IMR-90 (cell line): ENCODE measurements around the gene ZNF579. TPM values are rescaled to one million over a fixed set of nuclear protein-coding genes. Genes with fewer than 3 reads are reported as not detected.

ENCODE experiments used
- ATAC-seq: fragments of 200-7000 bp; cut with Tn5 transposase; 2 replicates; pipeline ENCODE4 v1.9.1; 2020; ENCODE audit warnings: low read depth, mild to moderate bottlenecking, moderate library complexity
- BruUV-seq: library from RNA; stranded (reverse); fragments of 400-500 nt; replicated peaks from 2 replicates; lab custom pipeline; 2021; lab: Mats Ljungman, UMichigan
- CTCF ChIA-PET: fragments of 300-600 bp; formaldehyde crosslinking; extraction: SDS; loops from one replicate; lab custom pipeline; 2021; ENCODE audit warnings: antibody characterized with exemption; lab: Yijun Ruan, JAX
- POLR2A ChIA-PET: fragments of 300-600 bp; sonication (Branson Sonifier 250); formaldehyde crosslinking; loops from one replicate; lab custom pipeline; 2022; ENCODE audit warnings: antibody characterized with exemption; ENCODE audit not compliant: unreplicated experiment; lab: Charles Lee
- DNase-seq: peaks from one replicate; pipeline ENCODE4 v3.0.0; 2013
- H2AFZ ChIP-seq: replicated peaks from 2 replicates; pipeline ENCODE3; 2013; ENCODE audit warnings: low read length, mild to moderate bottlenecking; ENCODE audit not compliant: poor library complexity
- H2AK5ac ChIP-seq: 2 replicates; pipeline ENCODE4 v1.6.1; 2013; ENCODE audit warnings: low read depth, low read length, inconsistent platforms
- H2AK9ac ChIP-seq: replicated peaks from 2 replicates; pipeline ENCODE3; 2013; ENCODE audit warnings: mild to moderate bottlenecking, low read depth, low read length, moderate library complexity; ENCODE audit not compliant: poor library complexity
- H2BK120ac ChIP-seq: 2 replicates; pipeline ENCODE4 v1.6.1; 2013; ENCODE audit warnings: low read depth, low read length, inconsistent platforms
- H2BK15ac ChIP-seq: 3 replicates; pipeline ENCODE4 v1.6.1; 2013; ENCODE audit warnings: low read depth, low read length, inconsistent platforms
- H2BK20ac ChIP-seq: 2 replicates; pipeline ENCODE4 v1.6.1; 2013; ENCODE audit warnings: low read depth, mild to moderate bottlenecking, inconsistent platforms, low read length, moderate library complexity
- H2BK5ac ChIP-seq: 2 replicates; pipeline ENCODE4 v1.6.1; 2013; ENCODE audit warnings: mild to moderate bottlenecking, low read depth, low read length, inconsistent platforms; ENCODE audit not compliant: poor library complexity, severe bottlenecking
- H3K14ac ChIP-seq: replicated peaks from 2 replicates; pipeline ENCODE4 v1.6.1; 2013; ENCODE audit warnings: low read depth, low read length, inconsistent platforms
- H3K18ac ChIP-seq: 2 replicates; pipeline ENCODE4 v1.6.1; 2013; ENCODE audit warnings: low read depth, low read length, control low read depth
- H3K23ac ChIP-seq: 2 replicates; pipeline ENCODE4 v1.6.1; 2013; ENCODE audit warnings: low read depth, low read length, inconsistent platforms
- H3K27ac ChIP-seq: 2 replicates; pipeline ENCODE4 v1.5.1; 2013; ENCODE audit warnings: mild to moderate bottlenecking, control low read depth, low read length; ENCODE audit not compliant: insufficient read depth
- H3K27me3 ChIP-seq: 2 replicates; pipeline ENCODE4 v1.6.1; 2013; ENCODE audit warnings: low read length; ENCODE audit not compliant: control insufficient read depth, insufficient read depth
- H3K36me3 ChIP-seq: 2 replicates; pipeline ENCODE4 v1.6.1; 2013; ENCODE audit warnings: low read length, mixed read lengths; ENCODE audit not compliant: control insufficient read depth, insufficient read depth
- H3K4ac ChIP-seq: 2 replicates; pipeline ENCODE4 v1.6.1; 2013; ENCODE audit warnings: low read depth, low read length, inconsistent platforms
- H3K4me1 ChIP-seq: 2 replicates; pipeline ENCODE4 v1.6.1; 2013; ENCODE audit warnings: low read length, mixed read lengths; ENCODE audit not compliant: control insufficient read depth, insufficient read depth
- H3K4me2 ChIP-seq: 2 replicates; pipeline ENCODE4 v1.6.1; 2013; ENCODE audit warnings: low read depth, mild to moderate bottlenecking, control low read depth, low read length, moderate library complexity
- H3K4me3 ChIP-seq: 2 replicates; pipeline ENCODE4 v1.5.1; 2013; ENCODE audit warnings: low read depth, mild to moderate bottlenecking, control low read depth, low read length, moderate library complexity; ENCODE audit not compliant: insufficient read depth
- H3K56ac ChIP-seq: 2 replicates; pipeline ENCODE4 v1.6.1; 2013; ENCODE audit warnings: low read length, inconsistent platforms; ENCODE audit not compliant: insufficient read depth; ENCODE audit errors: extremely low read depth
- H3K79me1 ChIP-seq, 2 experiments: 2 replicates each; pipeline ENCODE4 v1.6.1; 2013; ENCODE audit warnings: low read length in 2 of 2, inconsistent platforms in 1 of 2, low read depth in 1 of 2
- H3K9ac ChIP-seq: 2 replicates; pipeline ENCODE4 v1.6.1; 2013; ENCODE audit warnings: low read depth, low read length, control low read depth
- H3K9me1 ChIP-seq: 2 replicates; pipeline ENCODE4 v1.6.1; 2013; ENCODE audit warnings: low read length, inconsistent platforms; ENCODE audit not compliant: insufficient read depth
- H3K9me3 ChIP-seq: 2 replicates; pipeline ENCODE4 v1.6.1; 2013; ENCODE audit warnings: low read length; ENCODE audit not compliant: control insufficient read depth, insufficient read depth
- H4K20me1 ChIP-seq: 2 replicates; pipeline ENCODE4 v1.6.1; 2013; ENCODE audit warnings: low read length, inconsistent platforms; ENCODE audit not compliant: insufficient read depth
- H4K5ac ChIP-seq: 2 replicates; pipeline ENCODE4 v1.6.1; 2013; ENCODE audit warnings: mild to moderate bottlenecking, low read depth, low read length, control low read depth
- H4K8ac ChIP-seq, 2 experiments: 2 replicates each; pipeline ENCODE4 v1.6.1; 2013; ENCODE audit warnings: low read depth in 2 of 2, low read length in 2 of 2, control low read depth in 1 of 2, inconsistent platforms in 1 of 2
- H4K91ac ChIP-seq: 2 replicates; pipeline ENCODE4 v1.6.1; 2013; ENCODE audit warnings: low read depth, low read length, inconsistent platforms; ENCODE audit not compliant: insufficient read depth
- BHLHE40 ChIP-seq: fragments of 150-350 bp; IDR thresholded peaks from 2 replicates; pipeline ENCODE4 v1.6.1; 2016; ENCODE audit warnings: mild to moderate bottlenecking, low read depth, low read length
- CEBPB ChIP-seq: IDR thresholded peaks from 2 replicates; pipeline ENCODE4 v1.6.1; 2012; ENCODE audit warnings: low read depth, low read length, improper control_type of control experiment
- CHD1 ChIP-seq: IDR thresholded peaks from 2 replicates; pipeline ENCODE4 v1.6.1; 2012; ENCODE audit warnings: low read depth, low read length, improper control_type of control experiment
- CTCF ChIP-seq: conservative IDR thresholded peaks from 2 replicates; pipeline ENCODE4 v1.5.1; 2012; ENCODE audit warnings: mild to moderate bottlenecking, low read depth, low read length, improper control_type of control experiment
- FOS ChIP-seq: fragments of 150-350 bp; IDR thresholded peaks from 2 replicates; pipeline ENCODE4 v1.6.1; 2016; ENCODE audit warnings: low read depth, low read length
- MAFK ChIP-seq: IDR thresholded peaks from 2 replicates; pipeline ENCODE4 v1.6.1; 2012; ENCODE audit warnings: low read depth, low read length, improper control_type of control experiment
- MXI1 ChIP-seq: IDR thresholded peaks from 2 replicates; pipeline ENCODE4 v1.6.1; 2012; ENCODE audit warnings: low read depth, mild to moderate bottlenecking, low read length, moderate library complexity, borderline replicate concordance
- NFE2L2 ChIP-seq: fragments of 150-350 bp; IDR thresholded peaks from 2 replicates; pipeline ENCODE4 v1.6.1; 2016; ENCODE audit warnings: low read depth, mild to moderate bottlenecking, low read length
- POLR2A ChIP-seq: IDR thresholded peaks from 2 replicates; pipeline ENCODE4 v1.6.1; 2012; ENCODE audit warnings: mild to moderate bottlenecking, low read depth, low read length
- RFX5 ChIP-seq: IDR thresholded peaks from 2 replicates; pipeline ENCODE4 v1.8.0; 2012; ENCODE audit warnings: low read depth, mild to moderate bottlenecking, low read length, moderate library complexity
- SMC3 ChIP-seq: fragments of 150-350 bp; IDR thresholded peaks from 2 replicates; pipeline ENCODE4 v1.6.1; 2016; ENCODE audit warnings: low read depth, mild to moderate bottlenecking, antibody characterized with exemption, low read length, moderate library complexity
- USF2 ChIP-seq: fragments of 150-350 bp; IDR thresholded peaks from 2 replicates; pipeline ENCODE4 v1.6.1; 2017; ENCODE audit warnings: mild to moderate bottlenecking, antibody characterized with exemption, low read length, low read depth
- whole genome bisulfite sequencing, 2 experiments: methylation state at CpG; one replicate each; pipeline versions ENCODE4 v1.1.5 to v1.1.7; 2013; ENCODE audit warnings: missing lambda C conversion rate in 2 of 2; ENCODE audit not compliant: insufficient read length in 1 of 2; ENCODE audit errors: extremely low coverage in 2 of 2; 5-methylcytosine and 5-hydroxymethylcytosine counted together
- dilution Hi-C: fragments of 300-500 bp; cut with HindIII; formaldehyde crosslinking; loops from one replicate; pipeline ENCODE4 v1.14.3; 2018; ENCODE audit warnings: low sequenced_read_pairs; ENCODE audit not compliant: unreplicated experiment
- in situ Hi-C: fragments of 300-500 bp; cut with MboI; formaldehyde crosslinking; loops from 3 replicates; pipeline ENCODE4 v1.14.3; 2019; ENCODE audit warnings: low sequenced_read_pairs, inconsistent platforms, mixed read lengths
- intact Hi-C: fragments of 100-400 bp; cut with micrococcal nuclease; formaldehyde crosslinking; loops from 2 replicates; pipeline ENCODE4 v1.10.0; 2022
- polyA plus RNA-seq, 3 experiments: library from polyadenylated mRNA; depleted of rRNA; stranded (reverse); fragments of >200 nt; gene quantifications; 2 replicates each; pipeline ENCODE4 v1.2.3, GENCODE V29; 2012; ENCODE audit warnings: low replicate concordance in 1 of 3
- total RNA-seq: library from RNA; depleted of rRNA; stranded (reverse); fragments of >200 nt; gene quantifications from 2 replicates; pipeline ENCODE4 v1.2.3, GENCODE V29; 2012
- TF ChIP-seq, protein P1 (sequence below): fragments of 150-350 bp; IDR thresholded peaks from 2 replicates; pipeline ENCODE4 v1.6.1; 2016; ENCODE audit warnings: low read depth, mild to moderate bottlenecking, low read length, moderate library complexity, borderline replicate concordance

The ZNF579 gene
- total and polyA plus RNA-seq, 2 of the 4 experiments (the other 2 are of a cell fraction), result 0.54 to 9.0 TPM

DNA sequence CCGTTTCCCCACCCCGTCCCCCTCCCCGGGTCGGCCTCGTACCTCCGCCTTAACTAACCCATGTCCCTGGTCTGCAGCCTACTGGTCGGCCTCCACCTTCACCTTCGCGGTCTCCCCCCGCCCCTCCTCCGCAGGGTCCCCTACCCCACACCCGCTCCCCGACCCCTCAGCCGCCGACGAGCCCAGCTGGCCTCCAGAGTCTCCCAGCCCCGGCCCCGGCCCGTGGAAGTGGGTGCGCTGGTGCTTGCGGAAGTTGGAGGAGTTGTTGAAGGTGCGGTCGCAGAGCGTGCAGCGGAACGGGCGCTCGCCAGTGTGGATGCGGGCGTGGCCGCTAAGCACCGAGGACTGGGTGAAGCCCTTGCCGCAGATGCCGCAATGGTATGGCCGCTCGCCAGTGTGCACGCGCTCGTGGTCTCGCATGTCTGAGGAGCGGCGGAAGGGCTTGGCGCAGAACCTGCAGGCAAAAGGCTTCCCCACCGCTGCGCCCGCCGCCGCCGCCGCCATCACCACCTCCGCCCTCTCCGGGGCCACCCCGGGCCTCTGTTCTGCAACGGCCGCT is 41.1 kb upstream of the ZNF579 start:
- no peak overlapping the region for H3K23ac ChIP-seq
- H3K4me1 ChIP-seq, result peaks cover 13% of the 10 kb centered on the region
- no peak overlapping the region for H3K56ac ChIP-seq
- ChIA-PET POLR2A (no interaction called here), CTCF (no interaction called here)
- H2BK5ac ChIP-seq, result no peak overlapping the region
- peaks cover 21% of the 10 kb centered on the region for H3K36me3 ChIP-seq
- in situ Hi-C loops (no loop called here), intact Hi-C loops (no loop called here), dilution Hi-C loops (no loop called here)
- H2AK9ac ChIP-seq, result no peak overlapping the region
- H2BK120ac ChIP-seq, result no peak overlapping the region
- H3K18ac ChIP-seq, result no peak overlapping the region
- no peak overlapping the region for H3K4me2 ChIP-seq
- no peak overlapping the region for H3K14ac ChIP-seq
- no peak overlapping the region for H3K4ac ChIP-seq
- 96% methylated on average over 36 of the region's 55 CpGs; no CpG with 5 or more reads in 1 of the 2 experiments for WGBS, 2 experiments
- H2AFZ ChIP-seq, result no peak overlapping the region
- ATAC-seq, result no peak
- no peak overlapping the region for H2AK5ac ChIP-seq
- H2BK15ac ChIP-seq, result no peak overlapping the region
- H4K5ac ChIP-seq, result no peak overlapping the region
- TF ChIP-seq CEBPB, result no peak
- TF ChIP-seq MXI1, result no peak
- TF ChIP-seq POLR2A, result no peak
- TF ChIP-seq BHLHE40, result no peak
- no peak for TF ChIP-seq MAFK
- TF ChIP-seq, protein P1, sequence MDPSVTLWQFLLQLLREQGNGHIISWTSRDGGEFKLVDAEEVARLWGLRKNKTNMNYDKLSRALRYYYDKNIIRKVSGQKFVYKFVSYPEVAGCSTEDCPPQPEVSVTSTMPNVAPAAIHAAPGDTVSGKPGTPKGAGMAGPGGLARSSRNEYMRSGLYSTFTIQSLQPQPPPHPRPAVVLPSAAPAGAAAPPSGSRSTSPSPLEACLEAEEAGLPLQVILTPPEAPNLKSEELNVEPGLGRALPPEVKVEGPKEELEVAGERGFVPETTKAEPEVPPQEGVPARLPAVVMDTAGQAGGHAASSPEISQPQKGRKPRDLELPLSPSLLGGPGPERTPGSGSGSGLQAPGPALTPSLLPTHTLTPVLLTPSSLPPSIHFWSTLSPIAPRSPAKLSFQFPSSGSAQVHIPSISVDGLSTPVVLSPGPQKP, result no peak
- TF ChIP-seq FOS, result no peak
- no peak for TF ChIP-seq CHD1
- TF ChIP-seq RFX5, result no peak
- no peak for TF ChIP-seq NFE2L2
- no peak for TF ChIP-seq USF2
- no peak for TF ChIP-seq CTCF
- no peak for TF ChIP-seq SMC3
- H3K4me3 ChIP-seq, result no peak overlapping the region
- DNase-seq, result no peak
- peaks cover 15 to 48% of the 10 kb centered on the region in 2 experiments for H3K79me1 ChIP-seq
- H3K9ac ChIP-seq, result no peak overlapping the region
- no peak overlapping the region for H3K27ac ChIP-seq
- H2BK20ac ChIP-seq, result no peak overlapping the region
- H4K91ac ChIP-seq, result no peak overlapping the region
- H4K20me1 ChIP-seq, result peaks cover 11% of the 10 kb centered on the region; the same call in 1 of the 2 replicates
- no peaks in the 10 kb centered on the region for H3K27me3 ChIP-seq
- BruUV-seq, result no TSS peak
- H3K9me3 ChIP-seq, result no peaks in the 10 kb centered on the region
- H3K9me1 ChIP-seq, result peaks cover 15% of the 10 kb centered on the region; the same call in 1 of the 2 replicates
- no peak overlapping the region for H4K8ac ChIP-seq
